ENCODE results near the gene NPY. TPM values are rescaled to one million over a fixed set of nuclear protein-coding genes. Genes with fewer than 3 reads are reported as not detected.

Gene NPY
- total RNA-seq, 1 donor from 2014 or later: not detected

GRCh38 chr7:24340727-24341126 lies 56.7 kb downstream of the NPY start:
- Mint-ChIP-seq H3K27me3 (ENCODE audit: unreplicated experiment) (peaks cover 1% of the 10 kb centered on the region), H3K9me3 (ENCODE audit: unreplicated experiment) (no peaks in the 10 kb centered on the region), H3K4me3 (ENCODE audit: unreplicated experiment) (no peak overlapping the region), H3K4me1 (ENCODE audit: low read depth, unreplicated experiment) (peaks cover 14% of the 10 kb centered on the region), H3K36me3 (ENCODE audit: unreplicated experiment) (no peaks in the 10 kb centered on the region), H3K27ac (ENCODE audit: unreplicated experiment) (no peak overlapping the region)
- TF ChIP-seq, protein P1, sequence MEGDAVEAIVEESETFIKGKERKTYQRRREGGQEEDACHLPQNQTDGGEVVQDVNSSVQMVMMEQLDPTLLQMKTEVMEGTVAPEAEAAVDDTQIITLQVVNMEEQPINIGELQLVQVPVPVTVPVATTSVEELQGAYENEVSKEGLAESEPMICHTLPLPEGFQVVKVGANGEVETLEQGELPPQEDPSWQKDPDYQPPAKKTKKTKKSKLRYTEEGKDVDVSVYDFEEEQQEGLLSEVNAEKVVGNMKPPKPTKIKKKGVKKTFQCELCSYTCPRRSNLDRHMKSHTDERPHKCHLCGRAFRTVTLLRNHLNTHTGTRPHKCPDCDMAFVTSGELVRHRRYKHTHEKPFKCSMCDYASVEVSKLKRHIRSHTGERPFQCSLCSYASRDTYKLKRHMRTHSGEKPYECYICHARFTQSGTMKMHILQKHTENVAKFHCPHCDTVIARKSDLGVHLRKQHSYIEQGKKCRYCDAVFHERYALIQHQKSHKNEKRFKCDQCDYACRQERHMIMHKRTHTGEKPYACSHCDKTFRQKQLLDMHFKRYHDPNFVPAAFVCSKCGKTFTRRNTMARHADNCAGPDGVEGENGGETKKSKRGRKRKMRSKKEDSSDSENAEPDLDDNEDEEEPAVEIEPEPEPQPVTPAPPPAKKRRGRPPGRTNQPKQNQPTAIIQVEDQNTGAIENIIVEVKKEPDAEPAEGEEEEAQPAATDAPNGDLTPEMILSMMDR (IDR thresholded peaks at IDR 0.05; ENCODE audit: partially characterized antibody, unreplicated experiment): no peak
- DNase-seq: no peak

Data from glutamatergic neuron (in vitro differentiated cells).